ENCODE results near the gene DGCR8.

DGCR8 gene

DNA sequence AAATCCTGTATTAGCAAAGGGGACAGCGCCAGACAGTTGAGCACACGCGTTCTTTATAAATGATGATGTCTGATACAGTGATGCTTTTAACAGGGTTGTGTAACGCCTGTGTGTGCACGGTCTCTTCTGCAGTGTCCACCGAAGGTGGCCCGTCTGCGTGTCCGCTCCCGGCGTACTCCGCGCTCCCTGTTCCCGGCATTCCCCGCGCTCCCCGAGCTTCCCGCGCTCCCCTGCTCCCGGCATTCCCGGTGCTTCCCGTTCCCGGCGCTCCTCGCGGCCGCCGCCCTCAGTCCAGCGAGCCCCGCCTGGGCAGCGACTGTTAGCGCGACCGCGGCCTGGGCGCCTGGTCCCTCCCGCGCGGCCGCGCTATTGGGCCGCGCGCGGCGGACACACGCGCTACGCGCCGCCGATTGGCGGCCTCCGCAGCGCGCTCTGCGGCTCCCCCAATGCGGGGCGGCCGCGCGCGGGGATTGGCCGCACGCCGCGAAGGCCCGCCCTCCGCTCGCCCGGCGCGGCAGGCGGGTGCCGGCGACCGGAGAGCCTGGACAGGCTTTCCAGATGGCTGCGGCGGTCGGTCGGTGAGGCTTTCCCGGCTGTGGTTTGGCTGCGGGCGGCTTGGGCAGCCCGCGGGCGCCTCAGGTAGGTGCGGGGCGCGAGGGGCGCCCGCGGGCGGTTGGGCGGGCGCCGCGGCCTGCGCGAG lies at the start of gene DGCR8:
TSS of gene DGCR8 (plus strand) at position 497 of the 700 bp plus-strand sequence. CDS start 5,723 bp downstream, outside the sequence.
- peak; percentile 72 for DNase-seq

DNA sequence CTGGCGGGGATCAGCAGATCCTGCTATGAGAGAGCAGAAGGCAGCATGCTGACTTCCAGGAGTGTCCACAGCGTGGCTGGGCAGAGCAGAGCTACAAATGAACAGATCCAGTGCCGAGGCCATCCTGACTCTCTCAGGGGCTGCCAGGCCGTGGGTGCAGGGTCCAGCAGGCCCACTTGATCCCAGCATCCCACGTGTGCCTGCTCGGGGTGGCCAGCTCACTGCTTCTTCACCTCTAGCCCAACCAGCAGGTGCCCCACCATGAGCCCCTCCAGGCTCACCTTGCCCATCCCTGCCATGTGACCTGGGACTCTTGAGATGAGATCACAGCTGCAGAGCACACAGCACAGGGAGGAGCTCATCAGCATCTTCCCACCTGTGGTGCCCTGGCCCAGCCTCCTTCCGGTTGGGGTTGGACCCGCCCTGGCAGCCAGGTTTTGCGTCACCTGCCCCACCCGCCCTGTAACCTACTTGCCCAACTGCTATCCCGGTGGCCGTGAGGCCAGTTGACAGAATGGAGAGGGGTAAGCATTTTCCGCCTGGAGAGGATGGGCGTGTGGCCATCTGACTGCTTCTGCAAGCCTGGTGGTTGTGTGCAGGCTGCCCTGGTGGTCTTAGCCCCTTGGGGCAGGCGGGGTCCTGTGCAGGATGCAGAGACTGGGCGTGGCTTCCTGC lies 48.2 kb upstream of the DGCR8 start:
- DNase-seq: peak; percentile 16

DNA sequence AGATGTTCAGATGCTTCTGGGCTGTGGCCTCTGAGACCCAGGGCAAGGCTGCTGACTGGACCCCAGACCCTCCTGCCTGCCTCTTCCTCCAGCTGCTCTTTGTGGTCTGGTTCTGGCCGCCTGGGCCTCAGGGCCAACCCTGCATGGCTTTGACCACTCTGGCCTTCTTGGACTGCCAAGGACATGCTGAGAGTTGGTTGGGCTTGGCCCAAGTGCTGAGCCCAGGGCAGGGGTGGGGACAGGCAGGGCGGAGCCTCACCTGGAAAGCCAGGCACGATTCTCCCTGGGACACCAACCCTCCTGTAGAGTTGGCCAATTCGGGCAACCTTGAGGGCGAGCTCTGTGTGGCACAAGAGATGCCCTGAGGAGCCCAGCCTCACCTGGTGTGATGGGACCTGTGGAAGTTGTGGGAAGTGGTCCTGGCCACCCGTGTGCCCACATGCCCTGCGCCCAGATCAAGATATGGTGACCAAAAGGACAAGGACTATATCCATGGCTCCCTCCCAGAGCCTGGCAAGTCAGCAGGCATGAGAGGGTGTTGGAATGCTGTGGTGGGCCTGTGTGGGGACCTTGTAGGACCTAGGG lies 47.5 kb upstream of the DGCR8 start:
- DNase-seq: no peak

DNA sequence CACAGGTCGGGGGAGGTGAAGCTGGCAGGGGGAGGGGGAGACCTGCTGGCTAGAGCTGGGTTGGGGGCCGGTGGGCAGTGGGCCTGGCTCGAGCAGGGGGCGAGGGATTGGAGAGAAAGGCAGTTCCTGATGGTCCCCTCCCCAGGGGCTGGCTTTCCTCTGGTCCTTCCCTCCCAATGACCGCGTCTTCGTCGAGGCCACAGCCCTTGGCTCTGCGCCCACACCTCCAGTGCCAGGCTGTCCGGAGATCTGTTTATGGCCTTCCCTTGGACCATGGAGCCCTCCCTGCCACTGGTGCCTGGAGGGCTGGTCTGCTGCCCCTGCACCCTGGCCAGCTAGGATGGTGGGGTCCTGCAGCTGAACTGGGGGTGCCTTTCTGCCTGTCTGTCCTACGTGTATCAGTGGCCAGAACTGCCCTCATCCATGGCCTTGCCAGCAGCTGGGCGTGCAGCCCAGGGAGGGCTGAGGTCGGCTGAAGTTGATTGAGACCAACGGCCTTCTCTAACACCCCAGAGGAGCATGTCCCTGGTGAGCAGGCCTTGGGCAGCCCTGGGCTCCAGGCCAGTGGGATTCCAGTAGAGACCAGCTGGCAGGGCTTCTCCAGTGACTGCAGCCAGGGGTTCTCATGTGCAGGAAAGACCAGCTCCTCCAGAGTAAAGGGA lies 46.9 kb upstream of the DGCR8 start:
- DNase-seq: no peak

DNA sequence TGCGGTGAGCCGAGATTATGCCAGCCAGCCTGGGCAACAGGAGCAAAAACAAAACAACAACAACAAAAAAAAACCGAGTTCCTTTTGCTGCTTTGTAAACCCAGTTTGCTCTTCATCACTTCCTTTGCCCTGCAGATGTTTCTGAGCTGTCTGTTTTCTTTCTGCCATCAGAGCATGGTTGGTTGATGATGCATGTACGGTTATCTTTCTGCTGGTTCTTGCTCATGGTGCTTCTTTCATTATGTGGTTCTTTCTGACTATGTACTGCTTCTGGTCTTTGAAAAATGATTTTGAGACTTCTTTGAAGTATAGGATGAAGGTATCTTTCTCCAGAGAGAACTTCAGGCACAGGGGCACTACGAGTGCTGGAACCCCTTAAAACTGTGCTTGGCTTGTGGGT lies 45.9 kb upstream of the DGCR8 start:
- DNase-seq: no peak

DNA sequence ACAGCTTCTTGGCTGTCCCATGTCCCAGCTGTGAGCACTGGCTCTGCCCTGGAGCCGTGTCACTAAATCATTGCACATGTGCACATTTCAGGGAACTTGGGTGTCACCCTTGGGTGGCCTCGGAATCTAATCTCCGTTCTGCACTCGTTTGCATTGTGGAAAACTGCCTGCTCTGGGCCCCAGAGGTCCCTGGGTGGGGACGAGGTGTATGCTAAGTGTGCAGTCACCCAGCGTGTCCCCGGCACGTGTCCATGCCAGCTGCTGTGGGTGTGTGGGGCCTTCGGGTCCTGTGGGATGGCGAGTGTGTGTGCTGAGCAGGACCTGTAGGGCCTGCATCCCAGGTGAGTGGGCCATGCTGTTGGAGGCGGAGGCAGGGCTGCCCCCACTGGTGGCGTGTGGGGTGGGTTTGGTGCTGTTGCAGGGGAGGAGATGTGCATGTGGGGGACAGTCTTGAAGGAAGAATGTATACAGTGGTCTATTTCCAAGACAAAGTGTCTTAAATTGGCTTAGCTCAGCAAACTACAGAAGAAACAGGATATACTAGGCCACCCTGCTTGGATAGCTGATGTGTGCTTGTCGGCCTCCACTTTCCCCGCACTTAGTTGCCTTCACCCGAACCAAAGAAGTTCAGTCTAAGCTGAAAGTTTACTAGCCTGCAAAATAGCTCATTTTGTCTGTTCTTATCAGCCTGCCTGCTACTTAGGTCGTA lies 44.5 kb upstream of the DGCR8 start:
- DNase-seq: no peak

DNA sequence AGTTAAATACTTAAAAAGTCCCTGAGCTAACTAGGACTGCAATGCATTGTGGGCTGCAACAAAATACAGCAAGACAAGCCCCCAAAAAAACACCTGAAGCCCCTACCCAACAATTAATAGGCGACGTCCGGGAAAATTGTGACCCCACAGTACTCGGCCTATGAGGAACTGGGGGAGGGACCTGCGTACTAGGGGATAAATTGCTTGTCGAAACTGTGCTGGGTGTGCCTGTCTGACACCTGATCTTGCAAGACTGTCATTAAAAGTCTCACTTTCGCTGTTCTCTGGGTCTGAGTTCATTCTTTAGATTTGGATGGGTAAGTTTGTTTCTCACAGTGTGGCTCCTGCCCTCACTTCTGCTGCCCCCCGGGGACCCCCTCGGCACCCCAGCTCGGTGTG lies 44.0 kb upstream of the DGCR8 start:
- DNase-seq: no peak

DNA sequence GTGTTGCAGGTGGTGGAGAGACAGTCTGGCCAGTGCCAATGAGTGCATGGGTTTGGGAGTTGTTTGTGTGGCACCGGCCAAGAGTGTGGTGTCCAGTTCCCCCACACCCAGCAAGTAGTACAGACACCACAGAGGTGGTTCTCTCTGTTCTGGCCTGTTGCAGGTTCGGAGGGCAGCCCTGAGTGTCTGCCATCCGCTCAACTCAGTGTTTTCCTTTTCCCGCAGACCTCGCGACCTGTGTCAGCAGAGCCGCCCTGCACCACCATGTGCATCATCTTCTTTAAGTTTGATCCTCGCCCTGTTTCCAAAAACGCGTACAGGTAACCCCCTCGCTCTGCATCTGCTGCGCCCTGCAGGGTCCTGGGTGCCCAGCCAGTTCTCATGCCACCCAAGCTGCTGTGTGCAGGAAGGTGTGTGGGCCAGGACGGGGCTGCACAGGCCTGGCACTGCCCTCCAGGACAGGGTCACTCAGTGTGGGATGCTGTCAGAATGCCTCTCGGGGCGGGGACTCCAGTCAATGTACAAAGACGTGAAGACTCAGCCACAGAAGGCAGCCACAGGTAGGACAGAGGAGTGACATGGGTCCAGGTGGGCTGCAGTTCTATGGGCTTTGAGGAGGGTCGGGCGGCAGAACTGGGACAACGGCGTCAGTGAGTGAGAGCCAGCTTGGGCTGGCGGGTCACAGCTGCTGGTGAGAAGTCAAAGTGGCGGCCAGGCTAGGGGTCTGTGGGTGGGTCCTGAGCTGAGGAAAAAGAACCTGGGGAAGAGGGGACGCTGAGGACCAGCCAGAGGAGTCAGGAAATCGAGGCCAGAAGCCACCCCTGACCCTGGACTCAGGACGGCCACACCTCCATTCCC lies 43.3 kb upstream of the DGCR8 start:
- DNase-seq: no peak

DNA sequence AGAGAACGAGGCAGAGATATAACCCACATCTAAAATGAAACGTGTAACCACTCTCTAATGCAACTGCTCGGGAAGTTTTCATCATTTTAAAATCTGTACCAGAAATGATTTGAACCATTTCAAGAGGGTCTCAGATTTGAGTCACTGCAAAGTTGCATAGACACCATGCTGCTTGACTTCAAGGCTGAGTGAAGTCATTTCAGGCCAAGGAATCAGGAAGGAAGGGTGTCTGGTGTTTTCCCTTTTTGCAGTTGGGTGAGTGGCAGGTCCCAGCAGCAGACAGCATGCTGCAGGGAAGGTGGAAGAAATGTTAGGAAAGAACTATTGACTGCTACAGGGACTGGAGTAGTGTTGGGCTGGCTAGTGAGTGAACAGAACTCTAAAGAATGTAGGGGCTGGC lies 42.6 kb upstream of the DGCR8 start:
- no peak for DNase-seq

DNA sequence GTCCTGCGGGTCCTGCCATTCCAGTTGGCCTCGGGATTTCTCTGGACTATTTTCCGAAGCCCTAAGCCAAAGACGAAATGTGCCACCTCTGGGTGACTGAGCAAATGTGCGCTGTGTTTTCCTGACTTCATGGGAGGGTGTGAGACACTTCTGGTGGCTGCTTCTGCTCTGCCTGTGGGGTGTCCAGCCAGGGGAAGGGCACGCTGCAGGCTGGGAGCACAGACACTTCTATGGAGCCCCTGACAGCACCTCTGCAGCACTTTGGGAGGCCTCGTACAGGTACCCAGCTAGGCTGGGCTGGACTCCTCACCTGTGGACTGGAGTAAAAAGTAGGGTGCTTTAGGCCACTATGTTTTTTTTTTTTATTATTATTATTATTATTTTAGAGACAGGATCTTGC lies 41.5 kb upstream of the DGCR8 start:
- no peak for DNase-seq

DNA sequence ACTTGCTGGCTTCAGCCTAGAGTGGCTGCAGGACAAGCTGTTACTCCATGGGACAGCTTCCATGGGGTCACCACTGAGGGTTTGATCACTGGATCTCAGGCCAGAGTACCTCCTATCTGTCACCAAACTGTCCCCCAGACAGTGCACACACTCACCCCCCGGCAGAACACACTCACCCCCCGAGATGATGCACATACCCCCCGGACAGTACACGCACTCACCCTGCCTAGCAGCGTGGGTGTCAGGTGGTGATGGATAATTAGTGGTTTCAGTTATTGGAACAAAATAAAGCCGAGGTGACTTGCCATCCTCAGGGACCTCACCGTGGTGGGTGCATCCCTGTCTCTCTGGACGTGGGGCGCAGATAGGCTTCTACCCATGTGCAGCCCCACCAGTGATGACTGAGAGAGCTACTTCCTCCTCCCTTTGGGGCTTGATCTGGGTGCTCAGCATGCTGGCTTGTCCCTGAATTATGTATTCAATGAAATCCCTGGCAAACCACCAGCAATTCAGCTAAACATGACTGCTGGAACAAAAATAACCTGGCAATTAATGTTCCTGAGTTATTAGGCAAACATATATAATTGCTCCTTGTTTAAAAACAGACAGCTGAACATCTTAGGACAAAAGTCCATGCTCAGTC lies 40.2 kb upstream of the DGCR8 start:
- DNase-seq: no peak

DNA sequence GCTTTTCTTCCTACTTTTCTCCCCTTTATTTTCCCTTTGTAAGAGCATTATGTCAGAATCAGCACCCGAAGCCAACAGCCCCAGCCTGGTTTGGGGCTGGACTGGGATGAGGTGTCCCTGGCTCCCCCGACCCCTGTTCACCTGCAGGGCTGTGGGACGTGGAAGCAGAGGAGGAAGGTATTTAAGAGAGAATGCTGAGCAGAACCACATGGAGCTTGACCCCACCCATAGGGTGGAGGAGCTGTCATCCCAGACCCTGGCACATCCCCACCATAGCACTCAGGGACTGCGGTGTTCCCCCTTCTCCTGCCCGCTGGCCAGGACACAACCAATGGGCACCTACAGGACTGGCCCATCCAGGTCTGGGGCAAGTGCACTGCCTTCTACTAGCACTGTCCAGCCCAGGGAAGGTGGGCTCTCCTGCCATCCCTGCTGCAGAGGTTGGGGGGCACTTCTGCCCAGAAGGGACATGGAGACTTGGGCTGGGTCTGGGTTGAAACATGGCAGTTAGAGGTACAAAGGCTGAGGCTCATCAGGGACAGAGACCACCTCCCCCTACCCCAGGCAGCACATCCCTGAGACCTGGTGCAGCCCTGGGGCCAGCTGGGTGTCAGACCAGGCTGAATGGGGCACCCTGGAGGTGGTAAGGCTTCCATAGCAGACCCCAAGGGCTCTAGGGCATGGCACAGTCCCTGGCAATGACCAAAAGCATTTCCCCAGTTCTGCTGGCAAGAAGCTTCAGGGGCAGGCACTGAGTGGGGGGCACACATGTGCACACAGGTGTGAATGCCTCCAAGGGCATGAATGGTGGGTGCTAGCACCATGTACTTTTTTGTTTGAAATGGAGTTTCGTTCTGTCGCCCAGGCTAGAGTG lies 39.5 kb upstream of the DGCR8 start:
- DNase-seq: no peak

DNA sequence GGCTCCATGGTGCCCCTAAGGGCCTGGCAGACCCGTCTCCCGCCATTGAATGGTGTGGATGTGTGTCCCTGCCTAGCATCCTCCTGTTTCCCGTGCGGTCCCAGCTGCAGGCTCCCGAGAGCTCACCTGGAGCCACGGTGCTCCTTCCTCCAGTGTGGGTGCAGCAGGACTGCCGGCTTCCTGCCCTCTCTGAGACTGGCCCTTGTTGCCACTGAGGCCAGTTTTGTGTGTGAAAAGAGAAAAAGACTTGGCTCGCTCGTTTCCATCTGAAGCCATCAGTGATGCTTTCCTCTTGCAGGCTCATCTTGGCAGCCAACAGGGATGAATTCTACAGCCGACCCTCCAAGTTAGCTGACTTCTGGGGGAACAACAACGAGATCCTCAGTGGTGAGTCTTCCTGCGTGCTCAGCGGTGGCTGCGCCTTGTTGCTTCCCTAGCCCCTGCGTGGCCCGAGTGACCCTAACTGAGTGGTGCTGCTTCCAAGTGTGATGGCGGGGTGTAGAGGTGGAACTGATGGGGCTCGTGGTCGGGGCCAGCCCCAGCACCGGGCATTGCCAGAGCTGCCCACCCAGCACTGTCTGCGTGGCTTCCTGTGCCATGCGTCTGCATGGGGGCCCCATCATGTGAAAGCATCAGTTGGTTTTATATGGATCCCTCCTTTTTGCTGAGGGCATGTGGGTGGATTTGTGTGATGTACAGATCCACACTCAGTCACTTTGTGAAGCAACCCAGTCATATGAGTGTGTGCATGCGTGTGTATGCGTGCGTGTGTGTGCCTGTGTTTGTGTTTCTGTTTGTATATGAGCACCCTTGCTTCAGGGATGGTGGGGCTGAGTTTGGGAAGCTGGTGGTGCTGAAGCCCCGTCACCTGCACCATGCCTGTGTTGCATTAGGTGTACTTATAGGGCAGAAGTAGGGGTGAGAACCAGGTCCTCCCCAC lies 36.7 kb upstream of the DGCR8 start:
- DNase-seq: no peak

DNA sequence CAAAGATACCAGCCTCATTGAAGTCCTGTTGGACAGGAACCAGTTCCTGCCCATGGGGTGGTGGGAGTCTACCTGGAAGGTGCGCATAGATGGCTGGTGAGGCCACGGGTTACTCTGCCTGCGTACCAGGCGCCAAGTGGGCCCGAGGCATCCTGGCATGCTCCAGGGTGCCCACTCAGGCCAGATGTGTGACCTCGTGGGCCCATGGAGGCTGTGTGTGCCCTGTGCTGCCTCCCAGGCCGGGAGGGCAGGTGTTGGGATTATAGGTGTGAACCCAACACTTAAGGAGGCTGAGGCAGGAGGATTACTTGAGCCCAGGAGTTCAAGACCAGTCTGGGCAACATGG lies 36.1 kb upstream of the DGCR8 start:
- DNase-seq: no peak

DNA sequence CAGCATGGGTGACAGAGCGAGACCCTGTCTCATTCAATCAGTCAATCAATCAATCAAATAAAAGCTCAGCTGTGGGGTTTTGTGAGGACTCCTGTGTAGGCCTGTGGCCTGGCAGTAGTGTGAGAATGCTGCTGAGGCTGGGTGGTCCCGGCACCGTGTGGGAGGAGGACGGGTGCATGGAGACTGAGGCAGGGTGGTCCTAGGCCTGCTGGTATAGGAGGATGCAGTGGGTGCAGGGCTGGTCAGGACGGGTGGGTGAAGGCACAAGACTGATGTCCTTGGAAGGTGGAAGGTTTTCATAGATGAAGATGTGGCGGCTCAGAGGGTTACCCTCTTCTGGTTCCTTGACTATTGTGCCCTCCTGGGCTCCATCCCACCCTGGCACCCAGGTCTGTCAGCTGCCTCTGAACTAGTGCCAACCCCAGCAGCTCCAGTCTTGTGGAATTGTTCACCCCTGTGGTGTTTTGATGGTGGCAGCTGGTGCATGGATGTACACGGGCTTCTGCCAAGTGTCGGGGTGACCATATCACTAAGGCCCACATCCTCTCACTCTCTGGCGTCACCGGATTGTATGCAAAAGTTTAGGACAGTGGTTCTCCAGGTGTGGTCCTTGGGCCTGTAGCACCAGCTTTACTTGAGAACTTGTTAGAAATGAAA lies 35.4 kb upstream of the DGCR8 start:
- no peak for DNase-seq

DNA sequence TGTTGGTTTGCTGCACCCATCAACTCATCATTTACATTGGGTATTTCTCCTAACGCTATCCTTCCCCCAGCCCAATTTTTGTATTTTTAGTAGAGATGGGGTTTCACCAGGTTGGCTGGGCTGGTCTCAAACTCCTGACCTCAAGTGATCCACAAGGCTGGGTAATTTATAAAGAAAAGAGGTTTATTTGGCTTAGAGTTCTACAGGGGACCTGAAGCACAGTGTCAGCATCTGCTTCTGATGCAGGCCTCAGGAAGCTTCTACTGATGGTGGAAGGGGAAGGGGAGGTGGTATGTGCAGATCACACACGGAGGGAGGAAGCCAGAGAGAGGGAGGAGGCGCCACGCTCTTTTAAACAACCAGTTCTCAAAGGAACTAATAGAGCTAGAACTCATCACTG lies 33.3 kb upstream of the DGCR8 start:
- DNase-seq: no peak

DNA sequence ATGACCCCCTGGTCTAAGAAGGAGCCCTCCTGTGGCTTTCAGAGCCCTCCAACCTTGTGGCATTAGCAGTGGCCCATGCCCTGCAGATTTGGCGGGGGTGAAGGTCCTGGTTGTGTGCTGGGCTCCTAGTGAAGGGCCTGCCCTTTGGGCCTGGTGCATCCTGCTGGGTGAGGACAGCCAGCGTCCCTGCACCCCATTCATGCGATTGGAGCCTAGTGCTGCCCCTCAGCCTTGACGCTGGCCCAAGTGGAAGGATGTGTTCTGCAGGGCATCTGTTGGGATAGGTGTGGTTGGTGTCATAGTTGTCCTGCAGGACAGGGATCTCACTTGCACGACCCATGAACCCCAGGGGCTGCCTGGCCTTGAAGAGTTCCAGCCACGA lies 28.1 kb upstream of the DGCR8 start:
- no peak for DNase-seq

DNA sequence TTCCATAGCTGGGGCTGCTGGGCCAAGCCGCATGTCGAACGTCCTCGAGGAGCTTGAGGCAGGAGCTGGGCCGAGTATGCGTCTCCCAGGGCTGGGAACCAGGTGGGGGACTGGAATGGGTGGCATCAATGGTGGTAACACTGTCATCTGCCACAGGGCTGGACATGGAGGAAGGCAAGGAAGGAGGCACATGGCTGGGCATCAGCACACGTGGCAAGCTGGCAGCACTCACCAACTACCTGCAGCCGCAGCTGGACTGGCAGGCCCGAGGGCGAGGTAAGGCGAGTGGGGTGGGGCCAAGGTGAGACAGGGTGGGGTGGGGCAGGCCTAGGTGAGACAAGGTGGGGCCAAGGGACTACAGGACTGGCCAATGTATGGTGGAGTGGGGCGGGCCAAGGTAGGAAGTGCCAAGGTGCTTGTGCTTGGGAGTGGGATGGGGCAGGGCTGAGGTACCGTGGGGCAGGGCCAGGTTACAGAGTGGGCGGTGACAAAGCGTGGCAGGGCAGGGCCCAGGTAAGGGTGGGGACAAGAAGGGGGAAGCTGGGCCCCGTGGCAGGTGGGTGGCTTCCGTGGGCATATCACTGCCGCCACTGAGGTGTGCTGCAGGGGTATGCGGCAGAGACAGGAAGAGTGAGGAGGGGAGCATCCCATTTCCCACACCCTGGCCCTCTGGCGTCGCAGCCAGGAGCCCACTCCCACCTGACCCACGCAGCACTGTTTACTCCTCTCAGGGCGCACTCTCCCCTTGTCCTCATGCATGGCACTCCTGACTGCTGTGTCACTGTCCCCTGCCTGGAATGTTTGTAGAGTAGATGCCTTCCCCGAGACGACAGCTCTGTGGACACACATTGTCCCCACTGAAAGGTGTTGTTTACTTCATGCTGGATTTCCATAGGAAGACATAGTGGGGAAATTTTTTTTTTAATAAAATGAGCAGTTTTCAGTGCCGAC lies 27.5 kb upstream of the DGCR8 start:
- no peak for DNase-seq

All from stimulated activated CD4-positive, alpha-beta T cell treated with anti-CD3 and anti-CD28 coated beads, Interleukin-4, amount 100 ng/mL, for 1 hour (primary cell).